ENCODE results near the gene BCR. TPM values are rescaled to one million over a fixed set of nuclear protein-coding genes. Genes with fewer than 3 reads are reported as not detected.

The BCR gene
- total and polyA plus RNA-seq, 2 of the 4 experiments (the other 2 are of a cell fraction), result 28.9 to 44.6 TPM

- H3K23ac ChIP-seq (ENCODE audit: low read depth, low read length), result no peak overlapping the region
- no peak overlapping the region for H2AFZ ChIP-seq (replicated peaks; ENCODE audit: low read length, poor library complexity)
- intact Hi-C loops (cut with micrococcal nuclease), result no loop called here
- no peak overlapping the region for H3K4me3 ChIP-seq (ENCODE audit: insufficient read depth, low read depth, low read length)
- H4K91ac ChIP-seq (ENCODE audit: insufficient read depth, low read depth, low read length), result no peak overlapping the region
- no peak overlapping the region for H4K5ac ChIP-seq (ENCODE audit: low read depth, low read length)
- 60% methylated on average over 2 of the region's 6 CpGs; no CpG with 5 or more reads in 1 of the 2 experiments for WGBS, 2 experiments (ENCODE audit: extremely low coverage in 2 of 2, insufficient read length in 1 of 2)
- no peaks in the 10 kb centered on the region for H3K9me1 ChIP-seq (ENCODE audit: insufficient read depth, low read length)
- BruUV-seq (replicated peaks), result no TSS peak
- H3K18ac ChIP-seq (ENCODE audit: low read depth, low read length), result no peak overlapping the region
- ChIA-PET CTCF (interaction anchor here (0.6 kb wide), 1 partner anchor 7 kb away, joined by 3 read pairs; no protein-coding TSS in a partner anchor), POLR2A (ENCODE audit: unreplicated experiment) (no interaction called here)
- in situ Hi-C loops (cut with MboI; ENCODE audit: low sequenced_read_pairs), result no loop called here
- no peaks in the 10 kb centered on the region for H3K79me1 ChIP-seq (ENCODE audit: low read depth in 1 of 2, low read length in 2 of 2)
- H3K27ac ChIP-seq (ENCODE audit: insufficient read depth, low read length), result no peak overlapping the region
- no peak overlapping the region for H2BK20ac ChIP-seq (ENCODE audit: low read depth, low read length)
- H3K56ac ChIP-seq (ENCODE audit: extremely low read depth, insufficient read depth, low read length), result no peak overlapping the region
- peaks cover 5% of the 10 kb centered on the region; the same call in 1 of the 2 replicates for H3K4me1 ChIP-seq (ENCODE audit: control insufficient read depth, insufficient read depth, low read length)
- H2BK120ac ChIP-seq (ENCODE audit: low read depth, low read length), result no peak overlapping the region
- no peak overlapping the region for H2BK15ac ChIP-seq (ENCODE audit: low read depth, low read length)
- H2AK5ac ChIP-seq (ENCODE audit: low read depth, low read length), result no peak overlapping the region
- DNase-seq, result no peak
- no peak overlapping the region for H3K4ac ChIP-seq (ENCODE audit: low read depth, low read length)
- H4K8ac ChIP-seq (ENCODE audit: low read depth in 2 of 2, low read length in 2 of 2), result no peak overlapping the region
- no peak overlapping the region for H2BK5ac ChIP-seq (ENCODE audit: low read depth, low read length, poor library complexity, severe bottlenecking)
- no peak for ATAC-seq (ENCODE audit: low read depth)
- H3K14ac ChIP-seq (replicated peaks; ENCODE audit: low read depth, low read length), result no peak overlapping the region
- no peak overlapping the region for H2AK9ac ChIP-seq (replicated peaks; ENCODE audit: low read depth, low read length, poor library complexity)
- TF ChIP-seq CEBPB (IDR thresholded peaks at IDR 0.05; ENCODE audit: low read depth, low read length) (no peak), RAD21 (IDR thresholded peaks at IDR 0.05; ENCODE audit: low read length) (no peak), RCOR1 (IDR thresholded peaks at IDR 0.05; ENCODE audit: insufficient replicate concordance, low read length) (no peak), MAFK (IDR thresholded peaks at IDR 0.05; ENCODE audit: low read depth, low read length) (no peak), ELK1 (IDR thresholded peaks at IDR 0.05; ENCODE audit: borderline replicate concordance, low read depth, low read length) (no peak), FOS (IDR thresholded peaks at IDR 0.05; ENCODE audit: low read depth, low read length) (no peak), CHD1 (IDR thresholded peaks at IDR 0.05; ENCODE audit: low read depth, low read length) (no peak)
- H3K36me3 ChIP-seq (ENCODE audit: control insufficient read depth, insufficient read depth, low read length), result no peaks in the 10 kb centered on the region
- no peaks in the 10 kb centered on the region; the same call in 1 of the 2 replicates for H3K9me3 ChIP-seq (ENCODE audit: control insufficient read depth, insufficient read depth, low read length)
- H3K9ac ChIP-seq (ENCODE audit: low read depth, low read length), result no peak overlapping the region
- peaks cover 3% of the 10 kb centered on the region; the same call in 1 of the 2 replicates for H3K27me3 ChIP-seq (ENCODE audit: control insufficient read depth, insufficient read depth, low read length)
- dilution Hi-C loops (cut with HindIII; ENCODE audit: low sequenced_read_pairs, unreplicated experiment), result no loop called here
- H3K4me2 ChIP-seq (ENCODE audit: low read depth, low read length), result no peak overlapping the region
- no peaks in the 10 kb centered on the region for H4K20me1 ChIP-seq (ENCODE audit: insufficient read depth, low read length)
Observed at GRCh38 chr22:23166042-23166831, 14.1 kb upstream of the BCR start.

All from IMR-90 (cell line).